ENCODE results near the gene SLCO2B1.

The SLCO2B1 gene

DNA sequence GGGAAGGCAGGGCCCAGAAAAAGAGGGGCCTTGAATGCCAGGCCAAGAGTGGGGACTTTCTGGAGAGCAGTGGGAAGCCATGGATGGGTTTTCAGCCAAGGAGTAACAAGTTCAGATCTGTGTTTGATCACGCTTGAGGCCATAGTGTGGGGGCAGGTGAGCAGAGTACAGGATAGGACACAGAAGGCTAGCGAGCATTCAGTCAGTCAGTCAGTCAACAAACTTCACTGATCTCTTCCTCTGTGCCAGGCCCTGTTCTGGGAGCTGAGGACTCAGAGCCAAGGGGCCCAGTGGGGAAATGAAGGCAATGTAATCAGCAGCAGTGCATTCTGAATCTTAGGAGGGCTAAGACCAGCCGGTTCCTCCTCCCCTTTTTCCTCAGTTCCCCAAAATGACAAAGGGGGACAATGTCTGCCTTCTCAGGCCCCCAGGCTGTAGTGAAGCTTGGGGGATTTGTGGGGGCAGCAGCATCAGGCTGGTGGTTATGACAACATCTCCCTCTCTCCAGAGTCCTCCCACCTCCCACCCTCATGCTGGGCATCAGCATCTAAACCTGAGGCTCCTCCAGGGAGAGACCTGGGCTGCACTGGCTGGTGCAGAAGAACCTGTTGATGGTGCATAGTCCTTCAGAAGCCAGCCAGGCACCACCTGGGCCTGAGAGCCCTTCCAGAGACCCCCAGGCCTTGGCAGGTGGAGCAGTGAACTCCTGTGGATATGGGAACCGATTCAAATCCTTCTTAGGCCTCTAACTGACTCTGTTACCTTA is 46.8 kb downstream of the SLCO2B1 start:
- Histone ChIP-seq H3K9ac (no peak overlapping the region), H3K36me3 (ENCODE audit: insufficient read depth) (no peaks in the 10 kb centered on the region), H4K20me1 (ENCODE audit: insufficient read depth) (no peaks in the 10 kb centered on the region)

DNA sequence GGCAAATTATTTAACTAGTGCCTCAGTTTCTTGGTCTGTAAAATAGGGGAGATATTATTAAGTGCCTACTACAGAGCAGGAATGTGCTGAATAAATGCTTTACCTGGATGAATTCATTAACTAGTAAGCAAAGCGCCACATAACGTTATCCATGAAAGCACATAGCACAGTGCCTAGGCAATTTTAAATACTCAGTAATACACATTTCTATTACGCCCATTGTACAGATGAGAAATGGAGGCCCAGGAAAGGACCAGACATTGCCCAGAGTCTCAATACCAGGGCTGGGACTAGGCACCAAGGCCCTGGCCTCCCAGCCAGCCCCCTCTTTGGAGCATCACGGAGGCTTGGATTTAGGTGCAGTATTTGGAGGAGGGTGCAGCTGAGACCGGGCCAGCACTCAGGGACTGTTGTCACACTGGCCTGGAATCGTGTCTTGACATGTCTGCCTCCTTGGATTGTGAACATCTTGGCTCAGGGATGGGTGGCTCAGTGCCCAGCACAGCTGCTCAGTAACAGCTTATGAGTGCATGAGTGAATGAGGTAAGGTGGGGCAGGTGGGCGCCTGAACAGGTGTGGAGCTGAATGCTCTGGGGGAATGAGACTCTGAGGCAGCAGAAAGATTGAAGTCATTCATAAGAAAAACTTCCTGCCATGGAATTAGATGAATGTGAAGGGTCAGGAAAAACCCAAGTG is 47.5 kb downstream of the SLCO2B1 start:
- H2AFZ ChIP-seq (ENCODE audit: low read depth) = no peak overlapping the region
- H3K9ac ChIP-seq = no peak overlapping the region
- H3K27me3 ChIP-seq (ENCODE audit: insufficient read depth, low read depth) = no peaks in the 10 kb centered on the region
- no peaks in the 10 kb centered on the region for H3K36me3 ChIP-seq (ENCODE audit: insufficient read depth)
- no peak overlapping the region for H3K4me3 ChIP-seq (IDR thresholded peaks at IDR 0.05; ENCODE audit: insufficient read depth, low read depth, low read length)
- no peaks in the 10 kb centered on the region for H3K79me2 ChIP-seq (ENCODE audit: insufficient read depth, low read depth)
- no peak overlapping the region for H3K4me2 ChIP-seq
- TF ChIP-seq, protein P1, sequence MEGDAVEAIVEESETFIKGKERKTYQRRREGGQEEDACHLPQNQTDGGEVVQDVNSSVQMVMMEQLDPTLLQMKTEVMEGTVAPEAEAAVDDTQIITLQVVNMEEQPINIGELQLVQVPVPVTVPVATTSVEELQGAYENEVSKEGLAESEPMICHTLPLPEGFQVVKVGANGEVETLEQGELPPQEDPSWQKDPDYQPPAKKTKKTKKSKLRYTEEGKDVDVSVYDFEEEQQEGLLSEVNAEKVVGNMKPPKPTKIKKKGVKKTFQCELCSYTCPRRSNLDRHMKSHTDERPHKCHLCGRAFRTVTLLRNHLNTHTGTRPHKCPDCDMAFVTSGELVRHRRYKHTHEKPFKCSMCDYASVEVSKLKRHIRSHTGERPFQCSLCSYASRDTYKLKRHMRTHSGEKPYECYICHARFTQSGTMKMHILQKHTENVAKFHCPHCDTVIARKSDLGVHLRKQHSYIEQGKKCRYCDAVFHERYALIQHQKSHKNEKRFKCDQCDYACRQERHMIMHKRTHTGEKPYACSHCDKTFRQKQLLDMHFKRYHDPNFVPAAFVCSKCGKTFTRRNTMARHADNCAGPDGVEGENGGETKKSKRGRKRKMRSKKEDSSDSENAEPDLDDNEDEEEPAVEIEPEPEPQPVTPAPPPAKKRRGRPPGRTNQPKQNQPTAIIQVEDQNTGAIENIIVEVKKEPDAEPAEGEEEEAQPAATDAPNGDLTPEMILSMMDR (conservative IDR thresholded peaks at IDR 0.05; ENCODE audit: low read depth, low read length) = no peak
- H3K4me1 ChIP-seq (ENCODE audit: low read depth, poor library complexity, severe bottlenecking) = no peaks in the 10 kb centered on the region
- H4K20me1 ChIP-seq (ENCODE audit: insufficient read depth) = no peaks in the 10 kb centered on the region
- H3K27ac ChIP-seq = no peak overlapping the region

More for the DNA sequence above, 46.8 kb downstream of the SLCO2B1 start:
- no peak overlapping the region for H3K4me2 ChIP-seq
- TF ChIP-seq, protein P1 (conservative IDR thresholded peaks at IDR 0.05; ENCODE audit: low read depth, low read length) = no peak
- no peaks in the 10 kb centered on the region for H3K27me3 ChIP-seq (ENCODE audit: insufficient read depth, low read depth)
- H3K4me3 ChIP-seq (IDR thresholded peaks at IDR 0.05; ENCODE audit: insufficient read depth, low read depth, low read length) = no peak overlapping the region
- H3K27ac ChIP-seq = no peak overlapping the region
- no peaks in the 10 kb centered on the region for H3K4me1 ChIP-seq (ENCODE audit: low read depth, poor library complexity, severe bottlenecking)
- no peak overlapping the region for H2AFZ ChIP-seq (ENCODE audit: low read depth)
- H3K79me2 ChIP-seq (ENCODE audit: insufficient read depth, low read depth) = no peaks in the 10 kb centered on the region

DNA sequence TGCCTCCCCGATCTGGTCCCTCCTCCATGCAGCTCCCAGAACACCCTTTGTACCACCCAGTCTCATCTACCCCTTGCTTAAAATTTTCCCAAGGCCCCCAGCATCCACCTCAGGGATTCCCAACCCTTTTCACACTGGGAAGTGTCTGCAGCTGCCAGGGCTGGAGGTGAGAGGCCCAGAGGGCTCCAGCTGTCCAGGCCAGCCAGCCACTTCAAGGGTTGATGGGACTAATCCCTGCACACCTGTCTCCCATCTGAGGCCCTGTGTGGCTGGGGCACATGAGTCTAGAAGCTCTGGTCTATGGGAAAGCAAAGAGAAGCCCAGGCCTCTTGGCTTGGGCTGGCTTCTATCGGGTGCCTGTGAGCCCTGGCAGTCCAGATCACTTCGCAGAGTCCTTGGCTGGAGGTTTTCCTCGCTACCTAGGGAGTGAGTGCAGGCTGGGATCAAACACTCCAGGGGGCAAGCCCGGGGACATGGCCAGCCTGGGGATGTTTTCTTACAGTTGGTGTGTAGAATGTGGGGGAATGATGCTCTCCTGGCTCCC is 48.6 kb downstream of the SLCO2B1 start:
- TF ChIP-seq, protein P1 (conservative IDR thresholded peaks at IDR 0.05; ENCODE audit: low read depth, low read length) = no peak
- no peak overlapping the region for H3K27ac ChIP-seq
- no peak overlapping the region for H3K4me2 ChIP-seq
- no peak overlapping the region for H2AFZ ChIP-seq (ENCODE audit: low read depth)
- no peaks in the 10 kb centered on the region for H4K20me1 ChIP-seq (ENCODE audit: insufficient read depth)
- no peaks in the 10 kb centered on the region for H3K27me3 ChIP-seq (ENCODE audit: insufficient read depth, low read depth)
- H3K9ac ChIP-seq = no peak overlapping the region
- H3K4me3 ChIP-seq (IDR thresholded peaks at IDR 0.05; ENCODE audit: insufficient read depth, low read depth, low read length) = no peak overlapping the region
- no peaks in the 10 kb centered on the region for H3K36me3 ChIP-seq (ENCODE audit: insufficient read depth)
- no peaks in the 10 kb centered on the region for H3K4me1 ChIP-seq (ENCODE audit: low read depth, poor library complexity, severe bottlenecking)
- no peaks in the 10 kb centered on the region for H3K79me2 ChIP-seq (ENCODE audit: insufficient read depth, low read depth)

DNA sequence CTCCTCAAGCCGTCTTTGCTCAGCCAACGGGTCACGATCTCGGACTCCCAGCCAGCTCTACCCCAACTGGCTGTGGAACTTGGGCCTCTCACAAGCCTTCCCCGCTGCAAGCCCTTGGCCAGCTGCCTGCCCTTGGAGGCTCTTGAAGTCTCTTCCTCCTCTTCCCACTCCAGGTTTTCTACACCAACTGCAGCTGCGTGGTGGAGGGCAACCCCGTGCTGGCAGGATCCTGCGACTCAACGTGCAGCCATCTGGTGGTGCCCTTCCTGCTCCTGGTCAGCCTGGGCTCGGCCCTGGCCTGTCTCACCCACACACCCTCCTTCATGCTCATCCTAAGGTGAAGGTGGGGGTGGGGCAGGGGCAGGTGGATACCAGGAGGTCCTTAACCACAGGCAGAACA is 49.1 kb downstream of the SLCO2B1 start:
- H3K4me2 ChIP-seq = no peak overlapping the region
- no peak overlapping the region for H3K9ac ChIP-seq
- no peaks in the 10 kb centered on the region for H4K20me1 ChIP-seq (ENCODE audit: insufficient read depth)

More for the DNA sequence above, 49.1 kb downstream of the SLCO2B1 start:
- Histone ChIP-seq H3K79me2 (ENCODE audit: insufficient read depth, low read depth) (no peaks in the 10 kb centered on the region), H3K27ac (no peak overlapping the region), H3K27me3 (ENCODE audit: insufficient read depth, low read depth) (no peaks in the 10 kb centered on the region), H2AFZ (ENCODE audit: low read depth) (no peak overlapping the region), H3K36me3 (ENCODE audit: insufficient read depth) (no peaks in the 10 kb centered on the region), H3K4me3 (IDR thresholded peaks at IDR 0.05; ENCODE audit: insufficient read depth, low read depth, low read length) (no peak overlapping the region), H3K4me1 (ENCODE audit: low read depth, poor library complexity, severe bottlenecking) (no peaks in the 10 kb centered on the region)
- TF ChIP-seq, protein P1 (conservative IDR thresholded peaks at IDR 0.05; ENCODE audit: low read depth, low read length) = no peak
